ENCODE data around the gene TSPAN32. TPM values are rescaled to one million over a fixed set of nuclear protein-coding genes. Genes with fewer than 3 reads are reported as not detected.

The TSPAN32 gene
- total and polyA plus RNA-seq, 10 of the 15 experiments (the other 5 are each of a cell fraction or from before 2014, with no cell fraction given) = 0.08 TPM; not detected in 9

DNA sequence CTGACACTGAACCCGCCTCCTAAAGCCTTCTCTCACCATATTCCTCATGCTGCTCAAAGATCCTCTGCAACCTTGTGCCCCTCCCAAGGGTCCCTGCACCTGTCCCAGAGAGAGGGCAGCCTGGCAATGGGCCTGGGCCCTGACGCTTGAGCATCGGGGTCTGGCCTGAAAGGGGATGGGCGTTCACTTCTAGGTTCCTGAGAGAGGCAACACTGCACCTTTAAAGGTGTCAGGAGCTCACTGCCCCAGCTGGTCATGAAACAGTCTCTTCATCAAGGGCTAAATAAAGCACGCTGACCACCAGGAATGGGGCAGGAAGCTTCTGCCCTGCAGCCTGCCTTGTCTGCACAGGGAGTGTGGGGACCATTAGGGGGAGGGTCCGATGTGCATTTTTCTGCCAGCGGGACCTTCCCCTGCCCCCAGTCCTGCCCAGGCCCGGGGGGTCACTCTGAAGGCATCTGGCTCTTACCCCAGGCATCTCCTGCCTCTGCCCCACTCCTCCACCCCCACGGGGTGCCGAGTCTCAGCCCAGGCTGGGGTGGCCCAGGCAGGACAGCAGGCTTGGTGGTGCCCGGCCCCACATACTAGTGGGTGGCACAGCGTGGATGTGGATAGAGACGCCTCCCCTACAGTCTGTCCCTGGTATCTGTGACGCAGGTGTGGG lies 3.5 kb upstream of the TSPAN32 start:
- ChIA-PET POLR2A (no interaction called here), CTCF (interaction anchor here (11.0 kb wide), 1 partner anchor 122 kb away, joined by 271 read pairs; no protein-coding TSS in a partner anchor)
- intact Hi-C loops (cut with micrococcal nuclease; ENCODE audit: unreplicated experiment) = loop anchor here (5.0 kb wide), 1 partner anchor 101 kb away; no protein-coding TSS in a partner anchor

More for the DNA sequence above, 3.5 kb upstream of the TSPAN32 start:
- ATAC-seq = no peak
- no peaks in the 10 kb centered on the region for H4K20me1 ChIP-seq (ENCODE audit: control insufficient read depth, insufficient read depth)
- WGBS (ENCODE audit: insufficient coverage, insufficient replicate concordance, low lambda C conversion rate, missing lambda C conversion rate) = 11% methylated on average over 14 of the region's 14 CpGs
- TF ChIP-seq ZNF274 (IDR thresholded peaks at IDR 0.05; ENCODE audit: insufficient read depth, insufficient read length) = no peak
- no peak for TF ChIP-seq SPI1 (IDR thresholded peaks at IDR 0.05; ENCODE audit: borderline replicate concordance, insufficient read depth, low read depth, low read length)
- TF ChIP-seq BACH1 (IDR thresholded peaks at IDR 0.05; ENCODE audit: borderline replicate concordance) = no peak
- TF ChIP-seq, protein P1, sequence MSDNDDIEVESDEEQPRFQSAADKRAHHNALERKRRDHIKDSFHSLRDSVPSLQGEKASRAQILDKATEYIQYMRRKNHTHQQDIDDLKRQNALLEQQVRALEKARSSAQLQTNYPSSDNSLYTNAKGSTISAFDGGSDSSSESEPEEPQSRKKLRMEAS (IDR thresholded peaks at IDR 0.05; ENCODE audit: low read depth, low read length) = no peak
- TF ChIP-seq SIN3A (IDR thresholded peaks at IDR 0.05; ENCODE audit: low read depth, low read length) = no peak
- TF ChIP-seq, protein P2, sequence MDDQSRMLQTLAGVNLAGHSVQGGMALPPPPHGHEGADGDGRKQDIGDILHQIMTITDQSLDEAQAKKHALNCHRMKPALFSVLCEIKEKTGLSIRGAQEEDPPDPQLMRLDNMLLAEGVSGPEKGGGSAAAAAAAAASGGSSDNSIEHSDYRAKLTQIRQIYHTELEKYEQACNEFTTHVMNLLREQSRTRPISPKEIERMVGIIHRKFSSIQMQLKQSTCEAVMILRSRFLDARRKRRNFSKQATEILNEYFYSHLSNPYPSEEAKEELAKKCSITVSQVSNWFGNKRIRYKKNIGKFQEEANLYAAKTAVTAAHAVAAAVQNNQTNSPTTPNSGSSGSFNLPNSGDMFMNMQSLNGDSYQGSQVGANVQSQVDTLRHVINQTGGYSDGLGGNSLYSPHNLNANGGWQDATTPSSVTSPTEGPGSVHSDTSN (IDR thresholded peaks at IDR 0.05; ENCODE audit: insufficient replicate concordance, low read depth, low read length) = no peak
- no peak for TF ChIP-seq ETV6 (conservative IDR thresholded peaks at IDR 0.05 in 1 of 2, IDR thresholded peaks at IDR 0.05 in 1 of 2; ENCODE audit: borderline replicate concordance in 1 of 2, low read depth in 1 of 2)
- TF ChIP-seq, protein P3, sequence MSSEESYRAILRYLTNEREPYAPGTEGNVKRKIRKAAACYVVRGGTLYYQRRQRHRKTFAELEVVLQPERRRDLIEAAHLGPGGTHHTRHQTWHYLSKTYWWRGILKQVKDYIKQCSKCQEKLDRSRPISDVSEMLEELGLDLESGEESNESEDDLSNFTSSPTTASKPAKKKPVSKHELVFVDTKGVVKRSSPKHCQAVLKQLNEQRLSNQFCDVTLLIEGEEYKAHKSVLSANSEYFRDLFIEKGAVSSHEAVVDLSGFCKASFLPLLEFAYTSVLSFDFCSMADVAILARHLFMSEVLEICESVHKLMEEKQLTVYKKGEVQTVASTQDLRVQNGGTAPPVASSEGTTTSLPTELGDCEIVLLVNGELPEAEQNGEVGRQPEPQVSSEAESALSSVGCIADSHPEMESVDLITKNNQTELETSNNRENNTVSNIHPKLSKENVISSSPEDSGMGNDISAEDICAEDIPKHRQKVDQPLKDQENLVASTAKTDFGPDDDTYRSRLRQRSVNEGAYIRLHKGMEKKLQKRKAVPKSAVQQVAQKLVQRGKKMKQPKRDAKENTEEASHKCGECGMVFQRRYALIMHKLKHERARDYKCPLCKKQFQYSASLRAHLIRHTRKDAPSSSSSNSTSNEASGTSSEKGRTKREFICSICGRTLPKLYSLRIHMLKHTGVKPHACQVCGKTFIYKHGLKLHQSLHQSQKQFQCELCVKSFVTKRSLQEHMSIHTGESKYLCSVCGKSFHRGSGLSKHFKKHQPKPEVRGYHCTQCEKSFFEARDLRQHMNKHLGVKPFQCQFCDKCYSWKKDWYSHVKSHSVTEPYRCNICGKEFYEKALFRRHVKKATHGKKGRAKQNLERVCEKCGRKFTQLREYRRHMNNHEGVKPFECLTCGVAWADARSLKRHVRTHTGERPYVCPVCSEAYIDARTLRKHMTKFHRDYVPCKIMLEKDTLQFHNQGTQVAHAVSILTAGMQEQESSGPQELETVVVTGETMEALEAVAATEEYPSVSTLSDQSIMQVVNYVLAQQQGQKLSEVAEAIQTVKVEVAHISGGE (CRISPR knock-in tag; IDR thresholded peaks at IDR 0.05) = no peak
- TF ChIP-seq MYB (IDR thresholded peaks at IDR 0.05; ENCODE audit: borderline replicate concordance, low read depth, low read length) = no peak
- TF ChIP-seq TCF3 (IDR thresholded peaks at IDR 0.05; ENCODE audit: borderline replicate concordance, insufficient read depth, low read depth, low read length) = no peak
- H3K27me3 ChIP-seq (replicated peaks in 1 of 2; ENCODE audit: control insufficient read depth in 2 of 2, insufficient read depth in 2 of 2, low read length in 1 of 2) = no peaks in the 10 kb centered on the region; a peak in 2 of 4 replicates
- H3K36me3 ChIP-seq (ENCODE audit: control insufficient read depth in 2 of 2, insufficient read depth in 2 of 2, low read length in 1 of 2) = no peaks in the 10 kb centered on the region
- DNase-seq (ENCODE audit: low read depth, low spot score) = no peak
- no peak overlapping the region for H3K4me3 ChIP-seq
- no peak overlapping the region for H3K27ac ChIP-seq (ENCODE audit: control insufficient read depth, insufficient read depth)
- H3K4me1 ChIP-seq (ENCODE audit: control insufficient read depth, insufficient read depth, low read length) = no peaks in the 10 kb centered on the region
- in situ Hi-C loops (cut with MboI) = no loop called here
- H3K4me2 ChIP-seq (ENCODE audit: control insufficient read depth, insufficient read depth) = no peak overlapping the region
- SMC1A ChIA-PET (ENCODE audit: uncharacterized antibody, unreplicated experiment) = no interaction called here
- H2AFZ ChIP-seq (ENCODE audit: control insufficient read depth, low read depth, low read length) = no peak overlapping the region
- H3K79me2 ChIP-seq (ENCODE audit: control insufficient read depth, insufficient read depth, low read length) = no peaks in the 10 kb centered on the region
- RAD21 ChIA-PET (ENCODE audit: unreplicated experiment) = no interaction called here
- no TSS peak for BruUV-seq (replicated peaks)
- no peaks in the 10 kb centered on the region for H3K9me3 ChIP-seq (replicated peaks; ENCODE audit: control insufficient read depth, insufficient read depth, low read length)
- FAIRE-seq = no peak
- H3K9ac ChIP-seq (ENCODE audit: control insufficient read depth, insufficient read depth, low read length) = no peak overlapping the region

Data from GM12878 (cell line).